GM23338 (cell line): ENCODE data around the gene STAM. TPM values are rescaled to one million over a fixed set of nuclear protein-coding genes. Genes with fewer than 3 reads are reported as not detected.

Source experiments
- ATAC-seq: fragments of 200-7000 bp; cut with Tn5 transposase; 3 replicates; pipeline ENCODE4 v1.9.1; 2020
- DNase-seq: peaks from one replicate; pipeline ENCODE4 v3.0.0-alpha.2; 2015; ENCODE audit warnings: low spot score
- H2AFZ ChIP-seq: fragments of 200-600 bp; sonication (generic); 2 replicates; pipeline ENCODE4 v1.8.0; 2016; ENCODE audit warnings: antibody characterized with exemption, mild to moderate bottlenecking, moderate library complexity
- H3F3A ChIP-seq: fragments of 200-600 bp; sonication (generic); replicated peaks from 2 replicates; pipeline ENCODE4 v1.8.0; 2017; ENCODE audit warnings: antibody characterized with exemption, mixed run types, low read depth
- H3K27ac ChIP-seq: fragments of 200-600 bp; sonication (generic); 2 replicates; pipeline ENCODE4 v1.6.1; 2016; ENCODE audit warnings: low read depth
- H3K27me3 ChIP-seq: fragments of 200-600 bp; sonication (generic); 2 replicates; pipeline ENCODE4 v1.8.0; 2016; ENCODE audit warnings: mild to moderate bottlenecking, mixed run types, moderate library complexity; ENCODE audit not compliant: insufficient read depth
- H3K36me3 ChIP-seq: fragments of 200-600 bp; sonication (generic); 2 replicates; pipeline ENCODE4 v1.8.0; 2016; ENCODE audit warnings: mild to moderate bottlenecking; ENCODE audit not compliant: insufficient read depth
- H3K4me1 ChIP-seq: fragments of 200-600 bp; sonication (generic); 2 replicates; pipeline ENCODE4 v1.8.0; 2016; ENCODE audit warnings: mild to moderate bottlenecking, moderate library complexity; ENCODE audit not compliant: insufficient read depth
- H3K4me2 ChIP-seq: fragments of 200-600 bp; sonication (generic); 2 replicates; pipeline ENCODE4 v1.7.1; 2017; ENCODE audit warnings: mixed run types
- H3K4me3 ChIP-seq: fragments of 200-600 bp; sonication (generic); 2 replicates; pipeline ENCODE4 v1.6.1; 2016; ENCODE audit warnings: mixed run types
- H3K79me2 ChIP-seq: fragments of 200-600 bp; sonication (generic); replicated peaks from 2 replicates; pipeline ENCODE4 v1.8.0; 2017; ENCODE audit warnings: mild to moderate bottlenecking; ENCODE audit not compliant: insufficient read depth
- H3K9me2 ChIP-seq: fragments of 200-600 bp; sonication (generic); 2 replicates; pipeline ENCODE4 v1.8.0; 2017; ENCODE audit not compliant: insufficient read depth
- H4K20me1 ChIP-seq: fragments of 200-600 bp; sonication (generic); replicated peaks from 2 replicates; pipeline ENCODE4 v1.8.0; 2017; ENCODE audit warnings: mild to moderate bottlenecking; ENCODE audit not compliant: insufficient read depth
- H3K27ac Mint-ChIP-seq: 2 replicates; pipeline ENCODE4 v1.8.0; 2020; ENCODE audit warnings: inconsistent platforms, mild to moderate bottlenecking, moderate library complexity, mixed read lengths
- H3K27me3 Mint-ChIP-seq: 3 replicates; pipeline ENCODE4 v1.8.0; 2022; ENCODE audit warnings: low read depth, mild to moderate bottlenecking, moderate library complexity, mixed read lengths, inconsistent platforms; ENCODE audit not compliant: insufficient read depth, poor library complexity
- H3K36me3 Mint-ChIP-seq: 3 replicates; pipeline ENCODE4 v1.8.0; 2021; ENCODE audit warnings: low read depth, mild to moderate bottlenecking, inconsistent platforms, moderate library complexity, mixed read lengths
- H3K4me1 Mint-ChIP-seq: 3 replicates; pipeline ENCODE4 v1.8.0; 2020; ENCODE audit warnings: mild to moderate bottlenecking, inconsistent platforms, mixed read lengths
- H3K4me3 Mint-ChIP-seq: 3 replicates; pipeline ENCODE4 v1.8.0; 2021; ENCODE audit warnings: moderate library complexity, mild to moderate bottlenecking, inconsistent platforms, mixed read lengths
- H3K9me3 Mint-ChIP-seq: 3 replicates; pipeline ENCODE4 v1.8.0; 2020; ENCODE audit warnings: moderate library complexity, mild to moderate bottlenecking, inconsistent platforms, mixed read lengths
- EZH2phosphoT487 ChIP-seq: fragments of 200-600 bp; sonication (generic); IDR thresholded peaks from one replicate; pipeline ENCODE4 v1.8.1; 2018; ENCODE audit warnings: antibody characterized with exemption; ENCODE audit not compliant: unreplicated experiment
- JUNB ChIP-seq: IDR thresholded peaks from one replicate; pipeline ENCODE4 v1.6.1; 2016; ENCODE audit warnings: antibody characterized with exemption; ENCODE audit not compliant: unreplicated experiment
- NANOG ChIP-seq: IDR thresholded peaks from 2 replicates; pipeline ENCODE4 v1.6.1; 2016; ENCODE audit warnings: antibody characterized with exemption, borderline replicate concordance
- POLR2AphosphoS5 ChIP-seq: IDR thresholded peaks from 2 replicates; pipeline ENCODE4 v1.6.1; 2016; ENCODE audit warnings: antibody characterized with exemption, low read depth
- ZNF114 ChIP-seq: fragments of 250-450 bp; sonication (Bioruptor Pico); IDR thresholded peaks from 2 replicates; pipeline ENCODE4 v1.5.0; 2020; ENCODE audit warnings: mild to moderate bottlenecking, moderate library complexity
- ZNF331 ChIP-seq: fragments of 250-450 bp; sonication (Bioruptor Pico); IDR thresholded peaks from 2 replicates; pipeline ENCODE4 v1.5.0; 2020; ENCODE audit warnings: low read depth, mild to moderate bottlenecking, moderate library complexity
- ZNF462 ChIP-seq: fragments of 250-450 bp; sonication (Bioruptor Pico); IDR thresholded peaks from 2 replicates; pipeline ENCODE4 v1.5.0; 2020; ENCODE audit warnings: mild to moderate bottlenecking, moderate library complexity
- polyA plus RNA-seq: library from polyadenylated mRNA; unstranded; fragments of >200 nt; fragmentation: Nextera tagmentation; extraction: Ambion mirVana; gene quantifications from 2 replicates; pipeline ENCODE4 v1.2.1, GENCODE V29; 2016
- total RNA-seq: library from RNA; depleted of rRNA; stranded (reverse); fragments of >200 nt; shearing (Covaris generic); gene quantifications from 2 replicates; pipeline ENCODE4 v1.2.3, GENCODE V29; 2014

STAM gene
- total and polyA plus RNA-seq, 2 experiments from 2014 or later, result 28.8 to 40.5 TPM

DNA sequence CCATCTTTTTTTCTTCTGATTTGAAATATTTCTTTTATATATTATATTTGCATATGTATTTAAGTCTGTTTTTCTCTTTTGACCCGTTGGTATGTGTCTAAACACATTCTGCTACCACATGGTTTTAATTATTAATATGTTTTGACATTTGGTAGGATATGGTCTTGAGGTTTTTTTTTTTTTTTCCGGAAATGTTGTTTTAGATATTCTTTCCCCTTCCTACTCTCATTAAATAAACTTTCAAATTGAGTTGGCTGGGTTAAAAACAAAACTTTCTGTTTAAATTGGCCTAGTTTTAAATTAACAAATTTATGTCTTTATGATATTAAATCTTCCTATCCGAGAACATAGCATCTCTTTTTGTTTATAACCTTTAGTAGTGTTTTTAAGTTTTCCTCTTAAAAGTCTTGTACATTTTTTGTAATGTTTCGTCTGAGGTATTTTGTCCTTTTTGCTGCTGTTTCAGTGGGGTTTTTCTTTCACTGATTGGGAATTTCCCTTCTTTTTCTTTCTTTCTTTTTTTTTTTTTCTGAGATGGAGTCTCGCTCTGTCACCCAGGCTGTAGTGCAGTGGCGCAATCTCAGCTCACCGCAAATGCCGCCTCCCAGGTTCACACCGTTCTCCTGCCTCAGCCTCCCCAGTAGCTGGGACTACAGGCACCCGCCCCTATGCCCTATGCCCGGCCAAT is 25.4 kb downstream of the STAM start:
- no peaks in the 10 kb centered on the region for H3K9me3 Mint-ChIP-seq
- Histone ChIP-seq H3F3A (no peaks in the 10 kb centered on the region), H3K79me2 (peaks cover 83% of the 10 kb centered on the region), H3K4me1 (peaks cover 57% of the 10 kb centered on the region), H4K20me1 (no peaks in the 10 kb centered on the region), H3K27ac (peak overlapping the region; percentile 35), H3K4me2 (no peak overlapping the region), H2AFZ (no peak overlapping the region), H3K36me3 (no peaks in the 10 kb centered on the region), H3K4me3 (no peak overlapping the region), H3K9me2 (no peaks in the 10 kb centered on the region), H3K27me3 (no peaks in the 10 kb centered on the region)
- H3K36me3 Mint-ChIP-seq, result no peaks in the 10 kb centered on the region; the same call in 2 of the 3 replicates
- peaks cover 58% of the 10 kb centered on the region for H3K4me1 Mint-ChIP-seq
- no peak for TF ChIP-seq NANOG
- TF ChIP-seq JUNB, result no peak
- no peak for TF ChIP-seq ZNF114 (CRISPR knock-in tag)
- TF ChIP-seq EZH2phosphoT487, result no peak
- no peak for TF ChIP-seq POLR2AphosphoS5
- no peak for TF ChIP-seq ZNF462 (CRISPR knock-in tag)
- no peak for TF ChIP-seq ZNF331 (CRISPR knock-in tag)
- peaks cover 8% of the 10 kb centered on the region for H3K27me3 Mint-ChIP-seq
- DNase-seq (no peak), ATAC-seq (no peak)
- H3K4me3 Mint-ChIP-seq, result no peak overlapping the region
- H3K27ac Mint-ChIP-seq, result peak overlapping the region; percentile 81
